ENCODE results near the gene SPATC1L.

The SPATC1L gene

DNA sequence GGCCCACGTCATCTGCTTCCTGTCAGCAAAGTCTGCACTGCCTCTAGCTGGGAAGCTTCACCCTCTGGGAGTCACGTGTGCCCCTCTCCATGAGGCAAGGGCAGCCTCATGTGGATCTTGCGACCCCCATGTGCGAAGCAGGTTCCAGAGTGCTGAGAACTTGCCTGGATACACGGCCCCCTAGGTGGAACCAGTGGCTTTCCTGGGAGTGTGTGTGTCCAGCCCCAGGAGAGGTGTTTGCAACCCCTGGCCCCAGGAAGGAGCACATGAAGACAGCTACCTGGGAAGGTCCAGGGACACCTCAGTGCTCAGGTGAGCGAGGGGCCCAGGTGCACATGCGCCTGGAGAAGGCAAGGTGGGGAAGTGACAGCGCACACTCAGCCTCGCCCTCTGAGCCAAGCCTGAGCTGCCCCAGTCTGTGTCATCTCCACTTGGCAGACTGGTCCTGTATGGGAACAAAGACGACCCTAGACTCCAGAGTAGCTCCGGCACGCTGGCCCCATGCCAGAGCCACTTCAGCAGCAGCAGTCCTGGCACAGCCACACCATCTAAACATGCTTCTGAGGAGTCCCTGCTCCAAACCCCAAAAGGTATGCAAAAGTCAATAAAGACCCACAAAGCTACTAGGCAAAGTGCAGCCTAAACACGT is 35.5 kb upstream of the SPATC1L start:
- H3K36me3 Mint-ChIP-seq (ENCODE audit: low read depth), result no peaks in the 10 kb centered on the region
- H3K27ac Mint-ChIP-seq, result no peak overlapping the region

DNA sequence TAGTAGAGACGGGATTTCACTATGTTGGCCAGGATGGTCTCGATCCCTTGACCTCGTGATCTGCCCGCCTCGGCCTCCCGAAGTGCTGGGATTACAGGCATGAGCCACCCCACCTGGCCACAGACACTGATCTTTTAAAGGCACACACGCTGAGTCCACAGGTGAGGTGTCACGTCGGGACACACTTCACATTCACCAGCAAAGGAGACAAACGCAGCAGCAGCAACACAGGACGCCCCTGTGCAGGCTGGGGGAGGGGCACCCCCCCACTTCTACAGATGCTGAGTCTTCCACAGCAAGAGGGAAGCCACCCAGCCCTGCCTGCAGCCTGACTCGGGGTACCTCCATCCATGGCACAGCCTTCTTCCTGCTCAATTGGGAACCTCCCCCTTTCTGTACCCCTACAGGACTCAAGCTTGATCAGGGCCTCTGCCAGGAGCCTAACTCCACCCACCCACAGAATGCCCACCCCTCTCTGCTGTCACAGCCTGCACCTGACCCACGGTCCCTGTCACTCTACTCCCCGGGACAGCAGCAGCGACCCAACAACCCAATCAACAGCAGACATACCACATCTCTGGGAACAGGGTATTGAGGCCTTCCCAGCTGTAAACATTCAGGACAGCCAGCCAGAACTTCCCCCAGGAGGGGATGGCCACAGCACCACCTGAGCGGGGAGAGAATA is 34.8 kb upstream of the SPATC1L start:
- ATAC-seq, result no peak
- H3K4me1 Mint-ChIP-seq, result no peaks in the 10 kb centered on the region
- H3K27me3 Mint-ChIP-seq, result no peaks in the 10 kb centered on the region
- H3K4me3 Mint-ChIP-seq, result no peak overlapping the region
- H3K9me3 Mint-ChIP-seq, result no peaks in the 10 kb centered on the region
- no peak for DNase-seq
- H3K36me3 Mint-ChIP-seq (ENCODE audit: low read depth), result no peaks in the 10 kb centered on the region
- H3K27ac Mint-ChIP-seq, result no peak overlapping the region

More for the DNA sequence above, 35.5 kb upstream of the SPATC1L start:
- no peaks in the 10 kb centered on the region for H3K27me3 Mint-ChIP-seq
- no peak for DNase-seq
- H3K9me3 Mint-ChIP-seq, result no peaks in the 10 kb centered on the region
- no peak for ATAC-seq
- H3K4me1 Mint-ChIP-seq, result no peaks in the 10 kb centered on the region
- H3K4me3 Mint-ChIP-seq, result no peak overlapping the region

DNA sequence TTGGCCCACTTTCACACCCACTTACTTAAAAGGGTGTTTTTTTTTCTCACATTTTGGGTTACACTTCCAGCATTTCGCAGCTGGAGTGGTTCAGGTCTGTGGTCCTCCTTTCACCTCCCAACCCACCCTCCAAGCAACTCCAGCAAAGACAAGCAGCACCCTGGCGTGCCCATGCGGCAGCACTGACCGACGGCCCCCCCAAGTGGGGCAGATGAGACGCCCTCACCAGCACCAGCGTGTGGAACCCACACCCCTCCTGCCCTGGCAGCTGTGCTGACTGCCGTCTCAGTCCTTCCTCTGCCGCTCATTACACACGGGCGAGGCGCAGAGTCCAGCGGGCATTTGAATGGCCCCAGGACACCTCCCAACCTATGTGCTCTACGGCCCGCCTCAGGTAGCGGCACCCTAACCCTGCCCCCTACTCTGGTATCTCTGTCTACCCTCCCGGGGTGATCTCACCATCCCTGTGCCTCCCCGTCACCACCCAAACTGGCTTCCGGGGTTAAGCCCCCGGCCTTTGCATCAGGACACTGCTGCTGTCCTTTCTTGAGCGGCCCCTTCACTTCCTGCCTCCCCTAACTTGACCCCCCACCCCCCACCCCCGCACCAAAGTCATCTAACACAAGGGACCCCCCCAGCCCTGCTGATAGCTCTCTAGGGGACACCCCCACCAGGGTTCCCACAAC is 33.4 kb upstream of the SPATC1L start:
- DNase-seq (no peak), ATAC-seq (no peak)
- H3K4me1 Mint-ChIP-seq, result no peaks in the 10 kb centered on the region
- no peak overlapping the region for H3K27ac Mint-ChIP-seq
- H3K27me3 Mint-ChIP-seq, result no peaks in the 10 kb centered on the region
- H3K9me3 Mint-ChIP-seq, result no peaks in the 10 kb centered on the region
- no peak overlapping the region for H3K4me3 Mint-ChIP-seq
- no peaks in the 10 kb centered on the region for H3K36me3 Mint-ChIP-seq (ENCODE audit: low read depth)

DNA sequence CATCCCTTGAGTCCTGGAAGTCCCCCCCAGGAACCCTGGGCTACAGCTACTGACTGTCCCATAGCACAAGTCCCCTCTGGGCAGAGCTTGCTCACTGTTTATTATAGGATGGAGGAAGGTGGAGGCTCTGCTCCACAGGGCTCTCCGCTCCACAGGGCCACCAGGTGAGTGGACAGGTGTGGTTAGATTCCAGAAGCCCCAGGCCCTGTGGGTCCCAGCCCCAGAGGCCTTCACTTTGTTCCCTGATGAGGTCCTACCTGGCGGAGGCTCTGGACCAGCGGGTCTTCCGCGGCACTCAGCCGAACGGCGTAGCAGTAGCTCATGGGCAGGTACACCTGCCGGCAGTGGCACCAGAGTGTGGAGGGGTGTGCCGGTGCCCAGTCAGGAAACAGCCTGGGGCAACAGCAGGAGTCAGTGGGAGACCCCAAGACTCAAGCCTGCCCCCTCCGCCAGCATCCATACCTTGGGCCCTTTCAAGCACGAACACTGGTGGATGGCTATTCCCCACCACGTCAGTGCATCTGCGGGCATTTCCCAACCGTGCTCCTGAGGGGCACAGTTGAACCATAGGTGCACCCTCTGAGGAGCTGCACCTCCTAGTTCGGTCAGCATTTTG is 32.0 kb upstream of the SPATC1L start:
- Mint-ChIP-seq H3K4me1 (no peaks in the 10 kb centered on the region), H3K4me3 (no peak overlapping the region), H3K27ac (no peak overlapping the region), H3K27me3 (no peaks in the 10 kb centered on the region), H3K9me3 (no peaks in the 10 kb centered on the region), H3K36me3 (ENCODE audit: low read depth) (no peaks in the 10 kb centered on the region)
- ATAC-seq, result no peak
- no peak for DNase-seq

DNA sequence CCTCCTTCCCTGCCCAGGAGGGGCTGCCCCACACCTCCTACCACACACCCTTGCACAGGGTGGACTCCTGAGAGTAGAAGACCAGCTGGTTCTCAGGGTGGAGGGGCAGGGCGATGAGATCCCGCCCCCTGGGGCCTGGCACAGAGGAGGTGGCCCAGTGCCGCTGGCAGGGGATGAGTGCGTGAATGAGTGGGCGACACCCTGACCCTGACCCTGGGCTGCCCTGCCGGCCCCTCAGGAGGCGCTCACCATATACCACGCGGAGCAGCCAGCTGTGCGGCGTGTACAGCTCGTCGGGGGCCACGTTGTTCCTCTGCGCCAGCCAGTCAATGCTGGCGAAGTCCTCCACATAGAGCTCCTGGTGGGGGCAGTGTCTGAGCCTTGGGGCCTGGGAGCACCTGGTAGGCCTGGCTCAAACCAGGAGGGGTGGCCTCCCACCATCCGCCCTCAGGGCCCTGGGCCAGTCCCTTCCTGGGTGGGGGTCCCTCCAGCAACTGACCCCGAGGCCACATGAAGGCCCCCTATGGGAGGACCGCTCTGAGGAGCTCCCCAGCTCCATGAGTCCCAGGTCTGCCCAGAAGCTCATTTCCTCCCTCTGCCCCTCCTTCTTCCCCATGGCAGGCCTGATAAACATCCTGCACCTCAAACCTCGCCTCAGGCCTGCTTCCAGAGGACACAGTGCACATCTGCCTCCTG is 31.3 kb upstream of the SPATC1L start:
- no peaks in the 10 kb centered on the region for H3K36me3 Mint-ChIP-seq (ENCODE audit: low read depth)

DNA sequence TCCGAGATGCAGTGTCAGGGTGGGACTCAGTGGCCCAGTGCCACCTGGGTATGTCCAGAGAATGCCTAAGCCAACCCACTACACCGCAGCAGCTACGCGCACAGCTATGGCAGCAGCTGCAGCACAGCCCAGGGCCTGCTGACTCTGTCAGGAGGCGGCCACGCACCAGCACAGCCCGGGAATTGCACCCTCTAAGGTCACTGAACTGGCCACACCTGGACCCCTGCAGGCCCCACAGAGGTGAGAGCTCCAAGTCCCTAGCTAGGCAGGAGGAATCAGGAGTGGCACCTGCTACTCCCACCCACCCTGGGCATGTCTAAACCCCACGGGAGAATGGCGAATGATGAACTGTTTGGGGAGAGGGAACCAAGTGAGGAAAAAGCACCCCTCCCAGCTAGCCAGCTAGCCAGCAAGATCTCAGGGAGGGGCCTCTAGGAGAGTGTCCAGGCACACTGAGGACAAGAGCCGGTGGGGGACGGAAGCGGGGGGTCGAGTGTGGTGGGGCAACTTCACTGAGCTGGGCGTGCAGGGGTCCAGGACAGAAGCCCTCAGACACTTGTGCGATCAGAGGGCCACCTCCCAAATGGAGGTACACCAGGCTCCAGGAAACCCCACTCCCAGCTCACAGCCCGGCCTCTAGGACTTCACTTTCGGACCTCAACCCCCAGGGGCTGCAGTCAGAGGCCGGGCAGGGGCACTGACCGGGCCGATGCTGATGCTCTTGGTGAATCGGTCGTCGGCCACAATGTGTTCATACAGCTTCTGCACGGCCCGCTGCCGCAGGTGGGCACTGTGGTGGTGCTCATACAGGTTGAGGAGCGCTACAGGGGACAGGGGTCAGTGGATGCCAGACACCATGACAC is 30.4 kb upstream of the SPATC1L start:
- no peak overlapping the region for H3K4me3 Mint-ChIP-seq
- DNase-seq (no peak), ATAC-seq (no peak)
- no peaks in the 10 kb centered on the region for H3K9me3 Mint-ChIP-seq
- H3K27me3 Mint-ChIP-seq, result no peaks in the 10 kb centered on the region
- no peak overlapping the region for H3K27ac Mint-ChIP-seq
- no peaks in the 10 kb centered on the region for H3K36me3 Mint-ChIP-seq (ENCODE audit: low read depth)
- H3K4me1 Mint-ChIP-seq, result no peaks in the 10 kb centered on the region

More for the DNA sequence above, 31.3 kb upstream of the SPATC1L start:
- no peaks in the 10 kb centered on the region for H3K9me3 Mint-ChIP-seq
- no peak overlapping the region for H3K27ac Mint-ChIP-seq
- no peaks in the 10 kb centered on the region for H3K27me3 Mint-ChIP-seq
- no peaks in the 10 kb centered on the region for H3K4me1 Mint-ChIP-seq
- no peak overlapping the region for H3K4me3 Mint-ChIP-seq
- DNase-seq, result no peak
- no peak for ATAC-seq

DNA sequence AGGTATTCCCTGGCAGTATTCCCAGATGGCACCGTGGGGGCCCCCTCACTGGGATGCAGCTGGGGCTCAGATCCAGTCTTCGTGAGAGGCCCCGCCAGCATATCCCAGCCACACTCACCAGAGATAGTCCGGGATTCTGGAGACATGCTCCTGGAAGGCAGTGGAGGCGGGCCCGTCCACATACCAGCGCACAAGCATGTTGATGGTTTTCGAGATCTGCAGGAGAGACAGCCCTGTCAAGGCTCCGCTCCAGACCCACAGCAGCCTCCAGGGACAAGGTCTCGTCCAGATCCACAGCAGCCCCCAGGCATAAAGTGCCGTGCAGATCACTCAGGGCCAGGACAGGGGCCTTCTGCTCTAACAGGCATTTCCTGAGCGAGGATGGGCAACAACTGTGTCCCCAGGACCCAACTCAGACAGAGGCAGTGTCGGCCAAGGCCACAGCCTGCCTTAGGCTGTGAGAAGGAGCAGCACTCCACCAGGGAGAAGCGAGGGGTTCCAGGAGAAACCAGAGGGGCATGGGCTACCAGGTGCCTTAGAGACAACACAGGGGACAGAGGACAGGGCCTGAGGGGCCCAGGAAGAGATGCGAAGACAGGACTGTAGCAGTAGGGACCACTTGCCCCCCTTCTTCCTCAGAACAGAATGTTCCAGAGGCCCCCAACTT is 29.5 kb upstream of the SPATC1L start:
- DNase-seq (no peak), ATAC-seq (no peak)
- H3K9me3 Mint-ChIP-seq, result no peaks in the 10 kb centered on the region
- H3K27me3 Mint-ChIP-seq, result no peaks in the 10 kb centered on the region
- no peak overlapping the region for H3K27ac Mint-ChIP-seq
- H3K4me3 Mint-ChIP-seq, result no peak overlapping the region
- no peaks in the 10 kb centered on the region for H3K4me1 Mint-ChIP-seq
- no peaks in the 10 kb centered on the region for H3K36me3 Mint-ChIP-seq (ENCODE audit: low read depth)

DNA sequence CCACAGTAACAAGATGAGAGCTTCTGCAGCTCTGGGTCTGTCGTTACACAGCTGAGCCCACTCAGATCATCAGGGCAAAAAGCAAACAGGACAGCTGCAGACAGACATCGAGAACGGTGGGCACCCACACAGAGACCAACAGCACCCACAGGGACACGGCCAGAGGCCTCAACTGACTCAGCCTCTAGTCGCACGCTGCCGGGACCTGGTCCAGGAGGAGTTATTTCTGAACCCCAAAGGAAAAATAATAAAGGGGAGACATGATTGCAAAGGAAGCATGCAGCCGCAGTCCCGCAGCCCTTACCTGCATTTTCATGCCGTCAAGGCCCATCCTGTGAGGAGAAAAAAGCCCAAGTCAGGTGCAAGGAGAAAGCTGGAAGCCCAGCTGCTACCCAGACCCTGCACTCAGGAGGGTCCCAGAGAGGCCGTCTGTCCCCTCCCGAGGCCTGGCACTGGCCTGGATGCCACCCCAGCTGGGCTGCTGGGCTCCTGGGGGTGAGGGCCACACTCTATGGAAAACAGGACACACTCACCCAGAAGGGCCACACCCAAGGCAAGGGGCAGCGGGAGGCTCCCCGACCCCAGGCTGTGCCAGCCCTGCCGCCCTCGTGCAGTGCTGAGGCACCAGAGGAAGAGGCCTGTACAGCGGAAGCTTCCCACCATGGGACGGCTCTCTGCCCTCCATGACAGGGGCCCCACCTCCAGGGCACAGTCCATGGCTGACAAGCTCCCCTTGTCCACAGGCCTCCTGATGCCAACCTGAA is 28.6 kb upstream of the SPATC1L start:
- Mint-ChIP-seq H3K4me1 (no peaks in the 10 kb centered on the region), H3K9me3 (no peaks in the 10 kb centered on the region), H3K4me3 (no peak overlapping the region), H3K27me3 (no peaks in the 10 kb centered on the region), H3K27ac (no peak overlapping the region), H3K36me3 (ENCODE audit: low read depth) (no peaks in the 10 kb centered on the region)
- ATAC-seq (no peak), DNase-seq (no peak)

DNA sequence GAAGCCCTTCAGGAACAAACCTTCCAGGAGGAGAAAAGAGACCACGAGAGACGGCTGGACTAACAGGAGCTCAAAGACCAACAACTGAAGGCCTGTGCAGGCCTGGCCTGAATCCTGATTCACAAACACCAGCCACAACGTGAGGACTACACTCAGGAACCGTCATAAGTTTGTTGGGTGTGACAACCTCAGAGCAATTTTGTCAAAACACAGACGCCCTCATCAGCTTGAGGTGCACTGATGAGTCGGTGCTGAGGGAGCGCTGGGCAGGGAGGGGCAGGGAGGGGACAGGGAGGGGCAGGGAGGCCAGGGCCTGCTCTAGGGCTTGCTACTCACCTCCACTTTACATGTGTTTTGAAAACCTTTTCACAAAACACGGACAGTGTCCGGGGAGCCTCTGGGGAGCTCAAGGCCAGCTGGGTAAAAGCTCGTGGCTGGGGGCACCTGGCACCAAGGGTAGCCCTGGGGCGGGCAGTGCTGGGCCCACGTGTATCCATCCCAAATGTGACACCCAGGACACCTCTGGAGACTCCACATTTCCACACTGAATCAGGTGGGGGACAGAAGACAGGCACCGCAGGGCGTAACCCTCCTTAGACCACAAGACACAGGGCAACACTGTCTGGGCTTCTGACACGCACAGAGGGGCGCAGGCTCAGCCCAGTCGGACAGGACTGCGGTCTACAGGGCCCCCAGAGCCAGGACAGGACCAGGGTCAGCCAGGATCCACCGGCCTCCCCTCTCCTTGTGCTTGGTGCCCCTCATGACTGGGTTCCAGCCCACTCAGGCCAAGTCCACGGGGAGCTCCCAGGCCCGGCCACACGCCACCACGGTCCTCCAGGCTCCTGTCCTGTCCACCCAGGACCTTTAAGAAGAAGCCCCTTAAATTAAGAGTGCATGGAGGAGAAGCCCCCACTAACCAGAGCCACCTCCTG is 27.8 kb upstream of the SPATC1L start:
- no peaks in the 10 kb centered on the region for H3K9me3 Mint-ChIP-seq
- H3K36me3 Mint-ChIP-seq (ENCODE audit: low read depth), result no peaks in the 10 kb centered on the region
- H3K27me3 Mint-ChIP-seq, result no peaks in the 10 kb centered on the region
- no peak overlapping the region for H3K4me3 Mint-ChIP-seq
- ATAC-seq (no peak), DNase-seq (no peak)
- H3K27ac Mint-ChIP-seq, result no peak overlapping the region
- H3K4me1 Mint-ChIP-seq, result no peaks in the 10 kb centered on the region

DNA sequence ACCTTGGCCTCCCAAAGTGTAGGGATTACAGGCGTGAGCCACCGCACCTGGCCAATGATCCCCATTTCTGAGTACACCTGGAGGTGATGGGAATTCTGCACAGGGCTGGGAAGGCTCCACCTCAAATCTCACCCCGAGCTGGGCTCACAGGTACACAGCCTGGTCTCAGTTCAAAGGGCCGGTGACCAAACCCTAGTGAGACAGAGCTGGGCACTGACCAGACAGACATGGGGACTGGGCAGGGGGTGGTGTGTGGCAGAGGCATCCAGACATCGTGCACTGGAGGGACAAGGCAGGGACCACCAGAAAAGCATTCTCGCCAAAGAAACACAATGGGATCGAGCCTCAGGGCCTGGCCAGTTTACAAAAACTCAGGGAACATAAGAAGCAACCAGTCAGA is 27.1 kb upstream of the SPATC1L start:
- H3K36me3 Mint-ChIP-seq (ENCODE audit: low read depth), result no peaks in the 10 kb centered on the region
- H3K9me3 Mint-ChIP-seq, result no peaks in the 10 kb centered on the region
- H3K27me3 Mint-ChIP-seq, result no peaks in the 10 kb centered on the region
- no peak overlapping the region for H3K4me3 Mint-ChIP-seq
- DNase-seq (no peak), ATAC-seq (no peak)
- no peaks in the 10 kb centered on the region for H3K4me1 Mint-ChIP-seq
- no peak overlapping the region for H3K27ac Mint-ChIP-seq

DNA sequence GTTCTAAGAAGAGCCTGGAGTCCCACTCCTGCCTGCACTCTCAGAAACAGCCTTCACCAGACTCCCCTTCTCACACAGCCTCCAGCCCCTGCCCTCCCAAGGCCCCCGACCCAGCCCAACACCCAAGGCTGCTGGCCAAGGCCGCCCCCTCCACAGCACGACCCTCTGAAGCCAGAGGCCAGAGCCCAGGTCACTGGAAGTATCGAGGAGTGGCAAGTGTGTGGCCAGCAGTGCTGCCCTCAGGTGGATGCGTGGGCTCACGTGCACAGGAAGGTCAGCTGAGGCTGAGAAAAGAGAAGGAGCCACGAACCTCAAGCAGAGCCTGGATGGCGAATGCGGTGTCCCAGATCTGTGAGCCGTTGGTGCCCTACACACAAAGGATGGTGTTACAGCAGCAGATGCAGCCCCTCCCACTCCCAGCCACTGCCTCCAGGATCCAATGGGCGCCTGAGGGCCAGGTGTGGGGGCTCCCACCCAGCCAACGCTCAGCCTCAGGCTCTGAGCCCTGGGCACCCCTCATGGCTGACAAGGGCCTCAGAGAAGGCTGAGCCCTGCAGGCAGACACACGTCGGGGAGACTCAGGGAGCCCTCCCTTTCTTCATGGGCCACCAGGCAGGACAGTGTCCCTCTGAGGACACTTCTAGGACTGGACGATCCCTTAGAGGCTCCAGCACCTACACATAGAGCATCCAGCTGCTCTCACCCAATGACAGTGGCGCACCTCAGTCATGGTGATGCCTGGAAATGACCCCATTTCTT is 26.3 kb upstream of the SPATC1L start:
- H3K4me3 Mint-ChIP-seq, result no peak overlapping the region
- H3K27me3 Mint-ChIP-seq, result no peaks in the 10 kb centered on the region
- H3K36me3 Mint-ChIP-seq (ENCODE audit: low read depth), result no peaks in the 10 kb centered on the region
- no peak overlapping the region for H3K27ac Mint-ChIP-seq
- no peak for DNase-seq
- no peaks in the 10 kb centered on the region for H3K9me3 Mint-ChIP-seq
- no peaks in the 10 kb centered on the region for H3K4me1 Mint-ChIP-seq
- no peak for ATAC-seq

Data from activated naive CD8-positive, alpha-beta T cell treated with anti-CD3 and anti-CD28 coated beads, Interleukin-2, amount 50 U/mL, for 24 hours (primary cell).